GM20431 (cell line): ENCODE measurements around the gene PHLPP2.
"Not testable (repeated sequence)": the region's sequence is repeated elsewhere in the genome, so short reads cannot be mapped to it uniquely, and the experiment has no call there.

Experiments used
- in situ Hi-C: fragments of 300-500 bp; cut with MseI, MboI; formaldehyde crosslinking; loops from one replicate; pipeline ENCODE4 v1.15.0; 2020; ENCODE audit warnings: low sequenced_read_pairs; ENCODE audit not compliant: unreplicated experiment

The PHLPP2 gene

GRCh38 chr16:71626858-71627213 is 97.7 kb downstream of the PHLPP2 start:
- in situ Hi-C loops, result loop anchor here (25.0 kb wide), 1 partner anchor 110 kb away; no protein-coding TSS in a partner anchor

- in situ Hi-C loops, result loop anchor here (25.0 kb wide), 1 partner anchor 111 kb away; no protein-coding TSS in a partner anchor
Observed at GRCh38 chr16:71626018-71626857, 98.3 kb downstream of the PHLPP2 start, which contains the start of gene MARVELD3. MARVELD3 (plus strand) TSS chr16:71626184; CDS start chr16:71626230, 46 bp downstream.

- in situ Hi-C loops, result loop anchor here (25.0 kb wide), 1 partner anchor 112 kb away; no protein-coding TSS in a partner anchor
Observed at GRCh38 chr16:71625113-71625850, 99.2 kb downstream of the PHLPP2 start.

- in situ Hi-C loops, result no loop called here
Observed at GRCh38 chr16:71623597-71623996, 100.9 kb downstream of the PHLPP2 start.

- in situ Hi-C loops, result no loop called here
Observed at GRCh38 chr16:71622088-71622487, 102.4 kb downstream of the PHLPP2 start.

GRCh38 chr16:71618429-71618828 is 106.1 kb downstream of the PHLPP2 start:
- in situ Hi-C loops, result no loop called here

- in situ Hi-C loops, result not testable (repeated sequence)
Observed at GRCh38 chr16:71614956-71615355, 109.5 kb downstream of the PHLPP2 start.

GRCh38 chr16:71610936-71611871 is 113.3 kb downstream of the PHLPP2 start:
- in situ Hi-C loops, result no loop called here

- in situ Hi-C loops, result no loop called here
Observed at GRCh38 chr16:71610447-71610846, 114.1 kb downstream of the PHLPP2 start.

- in situ Hi-C loops, result no loop called here
Observed at GRCh38 chr16:71609066-71609465, 115.4 kb downstream of the PHLPP2 start.

GRCh38 chr16:71600822-71601221 is 123.7 kb downstream of the PHLPP2 start:
- in situ Hi-C loops, result no loop called here

- in situ Hi-C loops, result not testable (repeated sequence)
Observed at GRCh38 chr16:71598426-71598825, 126.1 kb downstream of the PHLPP2 start.

GRCh38 chr16:71595340-71595826 is 129.1 kb downstream of the PHLPP2 start:
- in situ Hi-C loops, result not testable (repeated sequence)
